Naive thymus-derived CD4-positive, alpha-beta T cell (primary cell): Measurements from ENCODE around the gene RAP1GDS1. TPM values are rescaled to one million over a fixed set of nuclear protein-coding genes. Genes with fewer than 3 reads are reported as not detected.

Experiments
- ATAC-seq: fragments of 150-1000 bp; cut with Tn5 transposase; 2 replicates; pipeline ENCODE4 v1.10.0; 2021; ENCODE audit warnings: mild to moderate bottlenecking, moderate library complexity
- CTCF ChIA-PET: fragments of 350-600 bp; sonication (Branson Sonifier 250); formaldehyde crosslinking; loops from one replicate; lab custom pipeline; 2021; ENCODE audit warnings: antibody characterized with exemption; lab: Charles Lee
- POLR2A ChIA-PET: fragments of 350-600 bp; sonication (Branson Sonifier 250); formaldehyde crosslinking; loops from one replicate; lab custom pipeline; 2021; ENCODE audit warnings: antibody characterized with exemption, inconsistent platforms; lab: Charles Lee
- DNase-seq, 9 donors: peaks; one replicate each; pipeline versions ENCODE4 v3.0.0 to v3.0.0-alpha.2; 2020 to 2022; ENCODE audit warnings: mixed read lengths in 1 of 9
- H3K27ac ChIP-seq: one replicate; pipeline ENCODE4 v1.7.0; 2013; ENCODE audit warnings: mild to moderate bottlenecking, low read depth, low read length, moderate library complexity
- H3K27me3 ChIP-seq, 2 donors: one replicate each; pipeline ENCODE4 v1.7.0; 2013; ENCODE audit warnings: low read length in 2 of 2, mild to moderate bottlenecking in 2 of 2, moderate library complexity in 2 of 2; ENCODE audit not compliant: control insufficient read depth in 2 of 2, insufficient read depth in 2 of 2
- H3K36me3 ChIP-seq, 3 experiments: 1 replicate in 2 of 3; 2 replicates in 1 of 3; pipeline ENCODE4 v1.7.0; 2013; ENCODE audit warnings: low read length in 3 of 3, mild to moderate bottlenecking in 3 of 3, moderate library complexity in 1 of 3; ENCODE audit not compliant: insufficient read depth in 3 of 3, control insufficient read depth in 2 of 3
- H3K4me1 ChIP-seq, 2 donors: one replicate each; pipeline ENCODE4 v1.7.0; 2013; ENCODE audit warnings: low read length in 2 of 2, mild to moderate bottlenecking in 2 of 2, moderate library complexity in 1 of 2; ENCODE audit not compliant: control insufficient read depth in 2 of 2, insufficient read depth in 2 of 2
- H3K4me3 ChIP-seq: 2 replicates; pipeline ENCODE4 v1.7.0; 2013; ENCODE audit warnings: mild to moderate bottlenecking, low read length
- H3K9me3 ChIP-seq, 3 experiments: 1 replicate in 2 of 3; 2 replicates in 1 of 3; pipeline ENCODE4 v1.7.0; 2013; ENCODE audit warnings: low read length in 3 of 3; ENCODE audit not compliant: control insufficient read depth in 2 of 3
- H3K27ac Mint-ChIP-seq, 9 donors: one replicate each; pipeline ENCODE4 v1.8.0; 2020 to 2022; ENCODE audit warnings: mixed read lengths in 9 of 9, mild to moderate bottlenecking in 8 of 9, moderate library complexity in 5 of 9, inconsistent platforms in 2 of 9
- H3K27me3 Mint-ChIP-seq, 5 donors: one replicate each; pipeline ENCODE4 v1.8.0; 2021 to 2022; ENCODE audit warnings: mixed read lengths in 5 of 5, mild to moderate bottlenecking in 1 of 5
- H3K36me3 Mint-ChIP-seq, 5 donors: one replicate each; pipeline ENCODE4 v1.8.0; 2020 to 2022; ENCODE audit warnings: mixed read lengths in 5 of 5, mild to moderate bottlenecking in 3 of 5, inconsistent platforms in 1 of 5
- H3K4me1 Mint-ChIP-seq, 7 donors: one replicate each; pipeline ENCODE4 v1.8.0; 2020 to 2022; ENCODE audit warnings: mixed read lengths in 7 of 7, mild to moderate bottlenecking in 3 of 7, inconsistent platforms in 1 of 7
- H3K4me3 Mint-ChIP-seq, 10 donors: one replicate each; pipeline ENCODE4 v1.8.0; 2020 to 2022; ENCODE audit warnings: mild to moderate bottlenecking in 10 of 10, mixed read lengths in 10 of 10, moderate library complexity in 6 of 10, inconsistent platforms in 2 of 10
- H3K9me3 Mint-ChIP-seq, 11 donors: one replicate each; pipeline ENCODE4 v1.8.0; 2020 to 2022; ENCODE audit warnings: mixed read lengths in 11 of 11, mild to moderate bottlenecking in 4 of 11, inconsistent platforms in 1 of 11, moderate library complexity in 1 of 11
- intact Hi-C, 2 donors: fragments of 100-400 bp; cut with micrococcal nuclease; formaldehyde crosslinking; loops; one replicate each; pipeline ENCODE4 v1.15.1; 2023
- polyA plus RNA-seq, 2 donors: library from polyadenylated mRNA; unstranded; fragments of 300-500 nt; fragmentation: Illumina TruSeq; gene quantifications; one replicate each; pipeline ENCODE4 v1.2.3, GENCODE V29; 2021
- total RNA-seq, 6 experiments: library from RNA in 5 of 6; stranded (reverse) in 5 of 6; gene quantifications; 1 replicate in 5 of 6; 2 replicates in 1 of 6; pipeline ENCODE4 v1.2.3 and lab custom pipeline; 2021 to 2026

RAP1GDS1 gene
- total and polyA plus RNA-seq, 7 experiments from 2014 or later: 29.6 to 59.1 (median 30.7) TPM

DNA sequence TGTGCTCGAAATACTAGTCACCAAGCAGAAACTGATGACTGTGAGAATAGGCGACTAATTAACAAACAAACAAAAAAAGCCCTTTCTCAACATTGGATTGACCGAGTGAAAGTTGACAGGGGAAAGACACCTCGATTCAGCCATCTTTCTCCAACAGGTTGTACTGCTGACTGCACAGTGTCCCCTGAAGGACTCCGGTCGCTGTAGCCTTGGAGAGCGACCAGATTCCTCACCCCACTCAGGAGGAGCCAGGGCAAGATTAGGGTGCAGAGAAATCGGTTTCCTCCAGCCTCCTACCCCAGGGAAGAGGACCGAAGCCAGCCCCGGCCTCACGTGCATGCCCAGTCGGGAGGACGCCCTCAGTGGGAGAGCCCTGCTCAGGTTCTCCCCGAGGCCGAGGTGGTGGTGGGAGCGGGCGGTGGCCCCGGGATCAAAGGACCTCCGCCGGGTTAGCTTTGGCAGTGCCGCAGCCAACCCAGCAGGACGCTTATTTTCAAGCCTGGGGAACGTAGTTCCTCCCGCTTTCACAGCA lies 1.1 kb upstream of the RAP1GDS1 start:
- Histone ChIP-seq H3K36me3 (peaks cover 0 to 4% (median 0%) of the 10 kb centered on the region in 3 experiments), H3K4me1 (peaks cover 5 to 12% of the 10 kb centered on the region in 2 donors), H3K4me3 (peak overlapping the region; percentile 90), H3K27ac (peak overlapping the region; percentile 86), H3K27me3 (no peaks in the 10 kb centered on the region), H3K9me3 (no peaks in the 10 kb centered on the region)
- no peaks in the 10 kb centered on the region for H3K27me3 Mint-ChIP-seq
- H3K4me3 Mint-ChIP-seq: peak overlapping the region; percentile 92 to 98 (median 94)
- ATAC-seq (peak; percentile 3), DNase-seq (peak in 6 of 9 donors; percentile 14 to 57 (median 36))
- H3K4me1 Mint-ChIP-seq: peaks cover 28 to 54% (median 48%) of the 10 kb centered on the region in 7 donors
- H3K9me3 Mint-ChIP-seq: no peaks in the 10 kb centered on the region
- POLR2A ChIA-PET: interaction anchor here (0.6 to 2.8 kb wide), 11 partner anchors 9 to 829 kb away, joined by 3 to 27 read pairs (median 4); partner anchors contain the start of genes ADH5, EIF4E, METAP1 and STPG2
- H3K36me3 Mint-ChIP-seq: peaks cover 0 to 16% (median 0%) of the 10 kb centered on the region in 5 donors
- peak overlapping the region; percentile 84 to 97 (median 92) for H3K27ac Mint-ChIP-seq
- CTCF ChIA-PET: no interaction called here
- intact Hi-C loops: loop anchor here (2.0 to 10.0 kb wide), 10 partner anchors 31 to 1835 kb away; partner anchors contain the start of genes DAPP1 (in 2 of the 2), ADH5 (in 1 of the 2), LAMTOR3 (in 1 of the 2) and TRMT10A (in 1 of the 2)

DNA sequence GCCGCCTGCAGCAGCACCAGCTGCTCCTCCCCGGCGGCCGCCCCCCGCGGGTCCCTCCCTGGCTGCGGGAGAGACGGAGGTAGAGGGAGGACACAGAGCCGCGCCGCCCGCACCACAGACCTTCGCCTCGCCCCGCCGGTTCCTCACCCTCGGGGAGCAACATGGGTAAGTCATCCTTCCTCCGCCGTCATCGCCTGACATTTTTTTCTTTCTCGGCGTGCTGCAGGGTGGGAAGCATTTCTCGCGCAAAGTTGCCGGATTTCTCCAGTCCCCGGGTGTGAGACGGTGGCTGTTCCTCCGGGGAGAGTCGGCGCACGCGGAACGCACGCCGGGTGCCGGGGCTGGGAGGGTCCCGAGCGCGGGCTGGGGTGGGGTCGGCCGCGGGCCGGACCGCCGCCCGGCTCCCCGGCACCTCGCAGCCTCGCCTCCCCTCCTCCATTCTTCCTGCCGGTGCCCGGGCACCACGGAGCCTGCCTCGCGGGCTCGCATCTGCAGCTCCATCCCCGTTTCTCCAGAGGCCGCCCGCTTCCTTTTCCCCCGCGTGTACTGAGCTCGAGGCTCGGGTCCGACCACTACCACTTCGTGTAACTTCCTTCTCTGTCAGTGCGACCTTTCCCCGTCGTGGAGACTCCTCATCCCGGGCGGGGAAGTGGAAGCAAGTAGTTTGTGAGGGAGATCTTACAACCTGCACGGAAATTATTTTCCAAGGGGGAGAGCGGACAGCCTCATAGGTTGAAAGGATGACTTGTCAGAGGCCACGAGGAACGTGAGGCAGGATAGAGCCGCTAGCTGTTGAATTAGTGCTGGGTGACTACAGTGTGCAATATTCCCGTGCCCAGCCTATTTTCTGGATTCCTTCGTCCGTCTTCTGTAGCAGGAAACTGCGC lies 464 bp downstream of the RAP1GDS1 start:
- Histone ChIP-seq H3K9me3 (no peaks in the 10 kb centered on the region), H3K4me3 (peak overlapping the region; percentile 75), H3K36me3 (peaks cover 0 to 4% (median 0%) of the 10 kb centered on the region in 3 experiments), H3K27ac (peak overlapping the region; percentile 70), H3K27me3 (no peaks in the 10 kb centered on the region), H3K4me1 (peaks cover 5 to 12% of the 10 kb centered on the region in 2 donors)
- intact Hi-C loops: loop anchor here (1.0 to 10.0 kb wide), 20 partner anchors 9 to 1833 kb away; partner anchors contain the start of genes ADH5 (in 2 of the 2), DAPP1 (in 2 of the 2), EIF4E (in 2 of the 2) and METAP1 (in 2 of the 2)
- Mint-ChIP-seq H3K4me1 (peaks cover 31 to 61% (median 55%) of the 10 kb centered on the region in 7 donors), H3K9me3 (no peaks in the 10 kb centered on the region), H3K27me3 (no peaks in the 10 kb centered on the region), H3K36me3 (peaks cover 0 to 16% (median 0%) of the 10 kb centered on the region in 5 donors), H3K4me3 (peak overlapping the region; percentile 85 to 99 (median 94)), H3K27ac (peak overlapping the region; percentile 75 to 98 (median 91))
- ATAC-seq (peak; percentile 22), DNase-seq (peak in 6 of 9 donors; percentile 67 to 80 (median 72))
- ChIA-PET CTCF (interaction anchor here (1.0 to 1.2 kb wide), 3 partner anchors 12 to 119 kb away, joined by 3 to 4 read pairs (median 3); partner anchors contain the start of gene STPG2), POLR2A (interaction anchor here (0.6 to 2.8 kb wide), 19 partner anchors 8 to 1631 kb away, joined by 3 to 27 read pairs (median 4); partner anchors contain the start of genes ADH5, EIF4E, METAP1 and STPG2)

DNA sequence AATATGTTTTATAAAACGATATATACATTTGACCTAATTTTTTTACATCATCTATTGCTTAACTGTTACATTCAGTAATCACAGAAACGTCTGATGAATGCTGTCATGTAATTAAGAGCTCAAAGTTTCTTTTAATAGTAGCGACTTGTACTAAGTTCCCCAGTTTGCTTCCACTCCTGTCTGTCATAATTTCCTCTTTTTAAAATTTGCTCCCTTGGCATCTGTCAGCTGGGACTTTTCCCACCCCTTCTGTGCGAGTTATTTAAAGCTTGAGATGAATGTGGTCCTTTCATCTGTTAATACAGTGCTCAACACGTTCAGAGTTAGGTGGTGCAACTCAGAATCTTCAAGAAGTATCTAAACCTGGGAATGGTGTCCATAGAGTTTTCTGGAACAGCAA lies 1.2 kb downstream of the RAP1GDS1 start:
- intact Hi-C loops: loop anchor here (1.0 to 10.0 kb wide), 7 partner anchors 8 to 1832 kb away; partner anchors contain the start of genes ADH5 (in 1 of the 2) and DAPP1 (in 1 of the 2)
- Histone ChIP-seq H3K9me3 (no peaks in the 10 kb centered on the region), H3K4me1 (peaks cover 5 to 12% of the 10 kb centered on the region in 2 donors), H3K27me3 (no peaks in the 10 kb centered on the region), H3K36me3 (peaks cover 0 to 4% (median 0%) of the 10 kb centered on the region in 3 experiments), H3K4me3 (peak overlapping the region; percentile 75), H3K27ac (peak overlapping the region; percentile 70)
- H3K4me1 Mint-ChIP-seq: peaks cover 32 to 65% (median 55%) of the 10 kb centered on the region in 7 donors
- DNase-seq (peak in 2 of 9 donors; percentile 4 to 8), ATAC-seq (no peak)
- H3K4me3 Mint-ChIP-seq: peak overlapping the region; percentile 85 to 99 (median 94)
- no peaks in the 10 kb centered on the region for H3K27me3 Mint-ChIP-seq
- ChIA-PET POLR2A (interaction anchor here (0.6 to 2.8 kb wide), 6 partner anchors 10 to 826 kb away, joined by 3 to 27 read pairs (median 4); partner anchors contain the start of genes ADH5, EIF4E and STPG2), CTCF (interaction anchor here (0.6 to 1.2 kb wide), 3 partner anchors 11 to 1831 kb away, joined by 3 to 4 read pairs (median 4); partner anchors contain the start of gene STPG2)
- H3K36me3 Mint-ChIP-seq: peaks cover 0 to 21% (median 6%) of the 10 kb centered on the region in 5 donors
- H3K9me3 Mint-ChIP-seq: peaks cover 0 to 3% (median 0%) of the 10 kb centered on the region in 11 donors
- peak overlapping the region; percentile 75 to 98 (median 89) for H3K27ac Mint-ChIP-seq

DNA sequence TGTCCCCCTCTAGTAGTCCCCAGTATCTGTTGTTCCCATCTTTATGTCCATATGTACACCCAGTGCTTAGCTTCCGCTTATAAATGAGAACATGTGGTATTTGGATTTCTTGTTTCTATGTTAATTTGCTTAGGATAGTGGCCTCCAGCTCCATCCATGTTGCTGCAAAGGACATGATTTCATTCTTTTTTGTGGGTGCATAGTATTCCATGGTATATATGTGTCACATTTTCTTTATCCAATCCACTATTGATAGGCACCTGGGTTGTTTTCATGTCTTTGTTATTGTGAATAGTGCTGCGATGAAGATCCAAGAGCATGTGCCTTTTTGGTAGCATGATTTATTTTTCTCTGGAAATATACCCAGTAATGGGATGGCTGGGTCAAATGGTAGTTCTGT lies 6.3 kb downstream of the RAP1GDS1 start:
- intact Hi-C loops: loop anchor here in 1 of 2 donors (10.0 kb wide), 2 partner anchors 177 to 1827 kb away; no protein-coding TSS in a partner anchor
- Histone ChIP-seq H3K27ac (no peak overlapping the region), H3K4me1 (peaks cover 0 to 7% of the 10 kb centered on the region in 2 donors), H3K36me3 (no peaks in the 10 kb centered on the region), H3K4me3 (no peak overlapping the region), H3K9me3 (no peaks in the 10 kb centered on the region), H3K27me3 (no peaks in the 10 kb centered on the region)
- CTCF ChIA-PET: no interaction called here
- H3K36me3 Mint-ChIP-seq: peaks cover 0 to 45% (median 42%) of the 10 kb centered on the region in 5 donors
- ATAC-seq (no peak), DNase-seq (no peak)
- POLR2A ChIA-PET: no interaction called here
- peaks cover 19 to 59% (median 44%) of the 10 kb centered on the region in 7 donors for H3K4me1 Mint-ChIP-seq
- peak overlapping the region in 1 of 9 donors; percentile 15 for H3K27ac Mint-ChIP-seq
- H3K27me3 Mint-ChIP-seq: no peaks in the 10 kb centered on the region
- H3K9me3 Mint-ChIP-seq: peaks cover 0 to 8% (median 0%) of the 10 kb centered on the region in 11 donors
- no peak overlapping the region for H3K4me3 Mint-ChIP-seq

DNA sequence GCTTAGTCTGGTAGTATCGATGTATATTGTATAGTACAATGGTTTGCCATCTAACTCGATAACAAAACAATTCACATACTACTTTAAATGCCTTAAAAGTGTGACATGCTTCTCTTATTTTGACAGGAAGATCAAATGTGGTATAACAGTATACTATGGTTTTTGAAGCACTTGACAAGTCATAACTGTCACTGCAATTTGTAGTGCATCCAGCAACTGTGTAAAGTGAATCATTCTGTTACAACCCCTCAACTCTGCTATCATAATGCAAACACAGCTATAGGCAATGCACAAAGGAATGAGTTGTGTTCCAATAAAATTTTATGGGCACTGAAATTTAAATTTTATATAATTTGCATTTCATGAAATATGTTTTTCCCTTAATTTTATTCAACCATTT lies 14.0 kb downstream of the RAP1GDS1 start:
- Mint-ChIP-seq H3K36me3 (peaks cover 11 to 57% (median 49%) of the 10 kb centered on the region in 5 donors), H3K9me3 (peaks cover 1 to 32% (median 6%) of the 10 kb centered on the region in 11 donors), H3K4me3 (peak overlapping the region in 1 of 10 donors; percentile 22), H3K4me1 (peaks cover 2 to 37% (median 25%) of the 10 kb centered on the region in 7 donors), H3K27ac (no peak overlapping the region), H3K27me3 (no peaks in the 10 kb centered on the region)
- Histone ChIP-seq H3K4me3 (no peak overlapping the region), H3K27me3 (no peaks in the 10 kb centered on the region), H3K9me3 (no peaks in the 10 kb centered on the region), H3K4me1 (no peaks in the 10 kb centered on the region), H3K27ac (no peak overlapping the region), H3K36me3 (no peaks in the 10 kb centered on the region)
- intact Hi-C loops: no loop called here
- ChIA-PET POLR2A (no interaction called here), CTCF (no interaction called here)
- no peak for ATAC-seq
- DNase-seq: no peak
